Muscle of back (tissue), 11 donors: Measurements from ENCODE around the gene TBC1D9. TPM values are rescaled to one million over a fixed set of nuclear protein-coding genes. Genes with fewer than 3 reads are reported as not detected.
"Not testable (repeated sequence)": the region's sequence is repeated elsewhere in the genome, so short reads cannot be mapped to it uniquely, and the experiment has no call there.

ENCODE experiments used
- DNase-seq, 3 donors: peaks; one replicate each; pipeline versions ENCODE4 v3.0.0 to v3.0.0-alpha.2; 2013
- polyA plus RNA-seq, 10 donors: library from polyadenylated mRNA; unstranded; fragments of 120-200 nt; gene quantifications; one replicate each; pipeline ENCODE4 v1.2.1, GENCODE V29; 2013; ENCODE audit not compliant: insufficient read length in 10 of 10

The TBC1D9 gene
- polyA plus RNA-seq, 10 donors = 15.9 to 22.7 (median 18.6) TPM

DNA sequence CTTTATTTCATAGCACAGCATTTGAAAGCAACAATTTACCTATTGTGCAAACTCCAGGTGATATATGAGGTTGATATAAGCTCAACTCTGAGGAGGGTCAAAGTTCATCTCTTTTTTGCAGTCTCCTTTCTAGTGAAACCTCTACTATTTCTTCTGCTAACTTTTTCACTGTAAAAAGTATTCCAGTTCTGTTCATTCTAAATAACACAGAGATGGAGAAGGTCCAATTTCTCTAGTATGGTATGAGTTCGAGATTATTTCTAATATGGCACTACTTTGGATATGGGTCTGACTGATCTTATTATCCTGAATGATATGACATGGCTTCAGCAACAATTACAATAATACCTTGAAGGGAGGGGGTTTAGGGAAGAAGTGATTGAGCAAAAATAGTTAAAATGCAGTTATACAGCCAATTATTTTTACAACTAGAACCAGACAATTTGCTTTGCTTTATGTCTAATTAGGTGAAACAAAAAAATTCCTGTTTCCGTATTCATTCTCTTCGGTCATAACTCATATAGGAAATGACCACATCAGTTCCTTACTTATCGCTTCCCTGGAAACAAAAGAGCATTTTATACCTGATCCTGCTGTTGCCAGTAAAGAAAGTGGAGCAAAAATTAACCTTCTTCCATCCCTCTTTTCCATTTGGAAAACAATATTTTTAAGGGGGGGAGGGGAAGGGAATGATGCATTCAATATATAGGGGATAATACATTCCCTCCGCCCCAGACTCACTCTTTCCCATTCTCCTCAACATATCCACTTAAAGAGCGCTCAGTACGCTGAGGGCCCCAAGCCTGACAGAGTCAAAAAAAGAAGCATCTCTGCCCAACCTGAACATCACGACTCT, 1.0 kb downstream of the TBC1D9 start:
- peak in 1 of 3 donors; percentile 54 for DNase-seq

DNA sequence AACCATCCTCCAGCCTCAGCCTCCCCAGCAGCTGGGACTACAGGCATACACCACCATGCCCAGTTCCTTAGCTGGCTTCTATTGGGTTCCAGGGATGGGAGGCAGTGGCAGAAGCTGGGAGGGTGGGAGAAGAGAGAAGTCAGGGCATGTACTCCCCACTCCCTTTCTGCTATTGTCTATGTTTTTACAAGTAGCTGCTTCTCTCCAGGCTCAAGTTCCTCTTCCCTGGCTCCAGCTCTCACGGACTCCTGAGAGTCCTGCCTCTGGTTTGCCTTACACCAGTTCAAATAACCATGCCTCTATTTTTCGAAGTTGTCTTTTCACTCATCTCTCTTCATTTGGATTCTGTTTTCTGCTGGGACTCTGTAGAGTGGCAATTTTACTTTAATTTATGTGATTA, 2.9 kb downstream of the TBC1D9 start:
- DNase-seq = no peak

DNA sequence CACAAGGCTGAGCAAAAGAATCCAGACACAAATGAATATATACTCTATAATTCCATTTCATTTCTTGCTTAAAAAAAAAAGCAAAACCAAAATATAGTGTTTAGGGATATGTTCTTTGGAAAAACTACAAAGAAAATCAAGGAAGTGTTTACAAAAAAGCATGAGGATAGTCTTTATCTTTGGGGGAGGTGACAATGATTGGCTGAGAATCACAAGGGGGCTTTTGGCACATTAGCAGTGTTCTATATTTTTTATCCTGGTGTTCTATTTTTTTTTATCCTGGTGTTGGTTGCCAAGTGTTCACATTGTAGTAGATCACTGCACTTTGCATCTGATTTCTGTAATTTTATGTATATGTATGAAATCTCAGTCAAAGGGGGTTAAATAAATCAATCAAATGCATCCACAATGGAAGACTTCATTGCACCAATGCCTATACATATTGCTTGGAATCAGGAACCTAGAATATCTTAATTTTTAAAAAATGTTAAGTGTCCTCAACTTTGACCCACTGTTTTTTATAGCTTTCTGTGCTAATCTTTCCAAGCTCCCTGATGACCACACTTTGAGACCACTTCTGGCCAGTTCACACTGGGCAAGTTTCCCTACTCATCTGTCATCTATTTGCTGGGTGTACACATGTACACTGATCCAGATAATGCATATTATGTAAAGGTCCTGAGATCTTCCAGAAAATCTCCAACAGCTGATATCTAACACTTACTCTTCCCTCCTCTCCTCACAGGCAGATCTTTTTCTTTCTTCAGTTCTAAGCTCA, 3.7 kb downstream of the TBC1D9 start:
- DNase-seq = peak in 1 of 3 donors; percentile 30

DNA sequence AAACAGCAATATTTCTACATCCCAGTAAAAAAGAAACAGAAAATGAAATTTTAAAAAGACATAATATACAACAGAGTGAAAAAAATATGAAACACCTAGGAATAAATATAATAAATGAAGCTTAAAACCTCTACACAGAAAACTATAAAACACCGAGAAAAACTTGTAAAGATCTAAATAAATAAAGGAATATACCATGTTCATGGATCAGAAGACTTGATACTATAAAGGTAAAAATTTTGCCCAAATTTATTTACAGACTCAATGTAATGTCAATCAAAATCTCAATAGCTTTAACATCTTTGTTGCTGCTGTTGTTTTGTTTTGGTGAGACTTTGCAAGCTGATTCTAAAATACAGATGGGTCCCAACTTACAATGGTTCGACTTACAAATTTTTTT, 5.7 kb downstream of the TBC1D9 start:
- no peak for DNase-seq

DNA sequence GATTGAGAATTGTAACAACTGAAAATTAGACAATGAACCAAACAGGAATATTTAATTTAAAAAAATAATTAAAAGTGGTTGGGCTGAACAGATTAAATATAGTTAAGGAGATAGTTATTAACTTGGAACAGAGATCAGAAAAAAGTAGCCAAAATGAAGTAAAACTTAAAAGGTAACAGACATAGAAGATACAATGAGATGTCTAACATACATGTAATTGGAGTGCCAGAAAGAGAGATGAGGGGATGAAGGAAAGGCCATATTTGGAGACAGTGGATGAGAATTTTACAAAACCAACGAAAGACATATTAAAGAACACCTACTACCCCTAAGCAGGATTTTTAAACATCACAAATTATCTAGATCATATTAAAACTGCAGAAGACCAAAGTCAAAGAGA, 8.0 kb downstream of the TBC1D9 start:
- DNase-seq = no peak

DNA sequence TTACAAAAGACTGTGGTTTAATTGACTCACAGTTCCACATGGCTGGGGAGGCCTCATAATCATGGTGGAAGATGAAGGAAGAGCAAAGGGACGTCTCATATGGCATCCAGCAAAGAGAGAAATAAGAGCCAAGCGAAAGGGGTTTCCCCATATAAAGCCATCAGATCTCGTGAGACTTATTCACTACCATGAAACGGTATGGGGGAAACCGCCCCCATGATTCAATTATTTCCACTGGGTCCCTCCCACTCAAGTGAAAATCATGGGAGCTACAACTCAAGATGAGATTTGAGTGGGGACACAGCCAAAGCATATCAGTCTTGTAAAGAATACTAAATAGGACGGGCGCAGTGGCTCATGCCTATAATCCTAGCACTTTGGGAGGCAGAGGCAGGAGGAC, 9.6 kb downstream of the TBC1D9 start:
- DNase-seq = not testable (repeated sequence)

DNA sequence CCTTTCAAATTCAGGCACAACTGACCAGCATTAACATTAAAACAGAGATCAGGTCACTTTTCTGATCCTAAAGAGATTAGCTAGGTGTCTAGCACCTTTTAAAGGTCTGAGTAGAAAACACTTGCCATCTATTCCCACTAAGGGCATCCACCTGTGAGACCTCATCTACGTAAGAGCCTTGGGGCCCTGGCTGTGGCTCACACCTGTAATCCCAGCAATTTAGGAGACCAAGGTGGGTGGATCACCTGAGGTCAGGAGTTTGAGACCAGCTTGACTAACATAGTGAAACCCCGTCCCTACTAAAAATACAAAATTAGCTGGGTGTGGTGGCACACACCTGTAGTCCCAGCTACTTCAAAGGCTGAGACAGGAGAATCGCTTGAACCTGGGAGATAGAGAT, 11.8 kb downstream of the TBC1D9 start:
- no peak for DNase-seq

DNA sequence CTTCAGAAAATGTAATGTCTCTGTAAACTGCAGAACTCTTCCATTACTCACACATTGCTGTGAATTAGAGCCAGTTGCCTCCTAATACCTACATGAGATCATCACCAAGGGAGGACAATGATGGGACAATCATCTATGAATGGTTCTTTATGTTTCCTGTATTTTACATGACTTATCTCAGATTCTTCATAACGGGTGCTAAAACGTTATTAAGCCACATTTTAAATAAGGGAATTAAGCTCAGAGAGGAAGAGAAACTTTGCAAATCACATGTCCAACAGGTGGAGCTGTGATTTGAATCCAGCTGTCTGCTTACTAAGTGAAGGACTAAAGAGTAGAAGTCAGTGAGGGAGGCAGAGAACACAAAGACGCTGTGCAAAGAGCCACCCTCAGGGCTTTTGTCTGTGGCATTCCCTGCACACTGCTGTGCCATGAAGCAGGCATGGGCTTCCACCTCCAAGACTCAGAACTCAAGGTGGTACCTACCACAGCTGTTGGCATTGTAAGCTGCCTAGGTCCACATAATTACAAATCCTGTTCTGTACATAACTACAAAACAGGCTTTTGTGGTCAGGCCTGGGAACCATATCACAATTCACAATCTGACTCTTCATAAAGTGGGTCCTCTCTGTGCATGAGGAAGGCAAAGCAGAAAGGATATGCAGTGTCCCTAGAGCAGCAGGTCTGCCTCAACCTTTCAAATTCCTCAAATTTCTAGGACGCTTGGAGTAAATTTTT, 12.8 kb downstream of the TBC1D9 start:
- DNase-seq = peak in 1 of 3 donors; percentile 53

DNA sequence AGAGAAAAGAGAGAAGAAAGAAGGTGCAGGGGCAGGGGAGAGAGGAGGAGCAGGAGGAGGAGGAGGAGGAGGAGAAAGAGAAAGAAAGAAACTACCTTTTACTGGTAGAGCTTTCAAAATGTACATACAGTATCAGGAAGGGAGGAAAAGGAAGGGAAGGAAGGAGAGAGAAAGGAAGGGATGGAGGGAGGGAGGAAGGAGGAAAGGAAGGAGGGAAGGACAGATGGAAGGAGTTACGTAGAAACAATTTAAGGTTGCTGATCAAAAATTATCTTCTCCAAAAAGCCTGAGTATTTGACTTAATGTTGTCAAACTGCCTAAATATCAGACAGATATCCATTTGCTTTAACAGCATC, 13.4 kb downstream of the TBC1D9 start:
- no peak for DNase-seq

DNA sequence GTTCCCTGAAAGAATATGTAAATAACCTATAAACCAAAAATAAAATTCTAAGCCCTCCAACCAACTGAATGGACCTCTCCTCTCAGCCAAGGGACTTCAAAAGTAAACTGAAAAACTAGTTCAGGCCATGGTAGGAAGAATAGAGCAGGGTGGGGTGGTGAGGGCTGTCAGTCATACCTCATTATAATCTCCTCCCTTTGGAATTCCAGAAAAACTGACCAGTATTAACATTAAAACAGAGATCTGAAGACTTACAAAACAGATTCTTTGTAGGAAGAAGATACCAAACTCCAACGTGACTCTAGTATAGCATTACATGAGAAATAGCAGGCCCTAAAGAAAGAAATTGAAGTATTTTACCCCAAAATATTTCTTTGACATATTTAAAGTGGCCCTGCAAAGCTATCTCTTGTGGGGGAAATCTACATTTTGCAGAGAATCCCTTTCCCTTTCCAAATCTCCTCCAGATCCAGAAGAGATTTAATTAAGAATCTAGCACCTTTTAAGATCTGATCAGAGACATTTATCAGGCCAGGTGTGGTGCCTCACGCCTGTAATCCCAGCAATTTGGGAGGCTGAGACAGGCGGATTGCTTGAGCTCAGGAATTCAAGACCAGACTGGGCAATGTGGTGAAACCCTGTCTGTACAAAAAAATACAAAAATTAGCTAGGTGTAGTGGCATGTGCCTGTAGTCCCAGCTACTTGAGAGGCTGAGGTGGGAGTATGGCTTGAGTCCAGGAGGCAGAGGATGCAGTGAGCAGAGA, 15.1 kb downstream of the TBC1D9 start:
- DNase-seq = no peak

DNA sequence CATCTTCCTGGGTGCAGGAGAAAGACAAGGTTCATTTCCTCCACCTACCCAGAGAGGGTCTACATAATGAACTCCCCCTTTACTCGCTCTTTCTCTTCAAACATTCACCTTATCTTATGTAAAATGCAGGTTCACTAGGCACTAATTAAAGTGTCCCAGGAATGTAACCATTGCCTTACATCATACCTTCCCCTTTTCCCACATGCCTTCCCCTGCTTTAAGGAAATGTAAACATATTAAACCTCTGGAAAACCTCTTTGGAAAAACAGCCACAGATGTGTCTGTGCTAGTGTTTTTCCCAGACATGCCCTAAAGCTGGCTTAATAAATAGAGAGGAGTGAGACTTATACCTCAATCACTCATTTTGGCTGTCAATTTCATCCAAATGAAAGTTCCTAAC, 15.8 kb downstream of the TBC1D9 start:
- DNase-seq = no peak

DNA sequence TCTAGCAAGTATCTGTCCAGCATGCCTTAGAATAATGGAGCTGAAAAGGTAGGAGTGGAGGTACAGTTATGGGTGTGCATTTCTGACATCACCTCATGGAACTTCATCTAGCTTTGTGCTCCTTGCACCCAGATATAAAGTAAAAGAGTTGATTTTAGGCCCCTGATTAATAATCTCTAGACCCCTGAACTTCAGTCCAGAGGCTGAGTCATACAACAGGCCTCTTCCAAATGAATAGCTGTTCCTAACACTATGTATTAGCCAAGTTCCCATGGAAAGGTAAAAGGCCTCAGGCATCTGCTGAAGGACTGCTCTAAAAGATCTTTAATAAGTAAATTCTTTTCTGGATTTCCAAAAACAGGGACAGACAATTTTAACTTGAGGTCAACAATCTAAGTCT, 16.2 kb downstream of the TBC1D9 start:
- no peak for DNase-seq

DNA sequence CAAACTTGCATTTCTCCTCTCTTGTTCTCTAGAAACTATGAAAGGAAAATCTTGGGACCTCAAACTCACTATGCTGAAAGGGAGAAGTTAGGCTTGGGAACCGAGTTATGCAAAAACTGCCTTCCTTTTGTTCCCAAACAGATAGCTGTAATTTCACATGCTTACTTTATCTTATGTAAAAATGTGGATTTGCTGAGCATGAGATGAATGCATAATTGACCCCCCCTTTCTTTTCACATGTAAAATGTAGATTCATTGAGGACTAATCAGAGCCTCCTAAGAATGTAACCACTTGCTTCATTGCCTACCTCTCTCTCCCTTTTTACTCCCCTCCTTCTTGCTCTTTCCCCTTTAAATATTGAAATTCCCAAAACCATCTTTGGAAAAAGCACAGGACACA, 18.0 kb downstream of the TBC1D9 start:
- no peak for DNase-seq

DNA sequence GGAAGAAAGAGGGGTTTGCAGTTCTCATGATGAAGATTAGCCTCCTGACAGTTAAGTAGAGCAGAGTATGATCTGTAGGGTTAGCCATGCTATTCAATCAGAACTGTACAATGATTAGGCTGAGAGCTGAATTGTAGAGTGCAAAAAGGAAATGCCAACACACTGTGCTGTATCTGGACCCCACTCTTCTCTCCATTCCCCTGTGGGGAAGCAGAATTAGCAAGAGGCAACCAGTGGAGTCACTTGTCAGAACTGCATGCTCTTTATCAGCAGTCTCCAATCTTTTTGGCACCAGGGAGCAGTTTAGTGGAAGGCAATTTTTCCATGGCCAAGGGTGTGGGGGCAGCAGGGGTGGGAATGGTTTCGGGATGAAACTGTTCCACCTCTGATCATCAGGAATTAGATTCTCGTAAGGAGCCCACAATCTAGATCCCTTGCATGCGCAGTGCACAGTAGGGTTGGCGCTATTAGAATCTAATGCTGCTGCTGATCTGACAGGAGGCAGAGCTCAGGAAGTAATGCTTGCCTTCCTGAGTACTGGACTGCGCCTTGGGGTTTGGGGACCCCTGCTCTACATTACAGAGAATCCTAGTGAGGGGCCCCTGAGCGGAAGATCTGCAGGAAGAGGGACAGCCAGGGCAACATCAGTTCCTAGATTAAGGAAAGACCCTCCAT, 19.4 kb downstream of the TBC1D9 start:
- no peak for DNase-seq

DNA sequence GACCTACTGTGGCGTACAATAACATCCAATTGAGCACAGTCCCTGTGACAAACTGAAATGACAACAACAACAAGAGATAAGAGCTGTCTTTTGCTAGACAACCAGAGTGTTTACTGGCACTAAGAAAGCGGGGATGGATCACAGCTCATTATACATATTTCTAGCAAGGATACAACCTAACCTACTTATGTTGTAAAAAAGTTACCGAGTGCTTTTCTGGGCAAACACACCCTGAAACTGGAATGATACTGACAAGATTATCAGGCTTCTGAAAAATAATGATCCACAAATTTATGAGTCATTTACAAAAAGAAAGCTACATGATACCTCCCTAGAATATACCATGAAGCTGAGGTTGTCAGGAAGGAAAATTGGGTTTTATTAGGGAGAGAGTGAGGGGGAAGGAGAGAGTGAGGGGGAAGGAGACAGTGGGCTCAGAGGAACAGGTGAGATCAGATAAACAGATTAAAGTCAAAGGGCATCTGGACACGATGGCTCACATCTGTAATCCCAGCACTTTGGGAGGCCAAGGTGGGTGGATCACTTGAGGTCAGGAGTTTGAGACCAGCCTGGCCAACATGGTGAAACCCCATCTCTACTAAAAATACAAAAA, 20.3 kb downstream of the TBC1D9 start:
- DNase-seq = no peak

DNA sequence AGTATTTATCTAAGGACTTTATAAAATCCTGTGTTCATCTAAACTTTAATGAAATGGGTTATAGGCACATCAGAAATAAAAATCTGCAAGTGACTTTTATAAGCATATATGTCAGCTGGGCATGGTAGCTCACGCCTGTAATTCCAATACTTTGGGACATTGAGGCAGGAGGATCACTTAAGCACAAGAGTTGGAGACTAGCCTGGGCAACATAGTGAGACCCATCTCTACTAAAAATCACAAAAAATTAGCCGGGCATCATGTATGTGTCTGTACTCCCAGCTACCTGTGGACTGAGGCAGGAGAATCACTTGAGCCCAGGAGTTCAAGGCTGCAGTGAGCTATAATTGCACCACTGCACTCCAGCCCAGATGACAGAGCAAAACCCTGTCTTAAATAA, 20.9 kb downstream of the TBC1D9 start:
- no peak for DNase-seq

DNA sequence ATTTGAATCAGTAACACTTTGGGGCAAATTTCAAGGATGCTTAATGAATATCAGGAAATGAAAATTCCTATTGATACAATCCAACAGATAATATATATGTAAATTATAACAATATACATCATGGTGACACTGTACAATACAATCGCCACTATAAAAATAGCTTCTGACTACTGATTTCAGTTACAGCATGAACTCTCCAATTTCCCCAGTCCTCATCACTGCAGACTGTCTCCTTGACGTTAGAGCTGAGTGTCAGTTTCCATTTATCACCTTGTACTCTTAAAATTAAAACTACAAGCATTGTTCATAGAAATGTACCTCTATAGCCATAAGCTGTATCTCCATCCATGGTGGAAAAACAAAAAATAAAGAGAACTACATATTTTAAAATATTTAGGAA, 23.4 kb downstream of the TBC1D9 start:
- no peak for DNase-seq

DNA sequence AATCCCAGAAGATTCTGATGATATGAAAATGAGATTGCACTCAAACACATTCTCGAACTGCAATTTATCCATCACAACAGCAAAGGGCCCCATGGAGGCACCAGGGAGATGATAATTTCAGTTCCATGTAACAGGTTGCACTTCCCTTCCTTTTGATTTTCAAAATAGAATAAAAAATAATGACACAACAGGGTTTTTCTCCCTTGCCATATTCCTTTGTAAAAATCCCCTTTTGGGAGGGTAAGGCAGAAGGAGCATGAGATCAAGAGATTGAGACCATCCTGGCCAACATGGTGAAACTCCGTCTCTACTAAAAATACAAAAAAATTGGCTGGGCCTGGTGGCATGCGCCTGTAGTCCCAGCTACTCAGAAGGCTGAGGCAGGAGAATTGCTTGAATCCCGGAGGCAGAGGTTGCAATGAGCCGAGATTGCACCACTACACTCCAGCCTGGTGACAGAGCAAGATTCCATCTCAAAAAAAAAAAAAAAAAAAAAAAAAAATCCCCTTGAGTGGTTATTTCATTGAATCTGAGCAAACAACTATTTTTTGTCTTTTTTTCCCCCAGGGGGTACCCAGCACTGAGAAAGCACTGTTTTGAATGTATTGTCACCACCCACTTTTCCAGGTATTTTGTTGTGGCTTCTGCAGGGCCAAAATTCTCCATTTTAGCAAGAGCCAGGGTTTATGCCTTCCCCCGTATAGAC, 26.7 kb downstream of the TBC1D9 start:
- no peak for DNase-seq

DNA sequence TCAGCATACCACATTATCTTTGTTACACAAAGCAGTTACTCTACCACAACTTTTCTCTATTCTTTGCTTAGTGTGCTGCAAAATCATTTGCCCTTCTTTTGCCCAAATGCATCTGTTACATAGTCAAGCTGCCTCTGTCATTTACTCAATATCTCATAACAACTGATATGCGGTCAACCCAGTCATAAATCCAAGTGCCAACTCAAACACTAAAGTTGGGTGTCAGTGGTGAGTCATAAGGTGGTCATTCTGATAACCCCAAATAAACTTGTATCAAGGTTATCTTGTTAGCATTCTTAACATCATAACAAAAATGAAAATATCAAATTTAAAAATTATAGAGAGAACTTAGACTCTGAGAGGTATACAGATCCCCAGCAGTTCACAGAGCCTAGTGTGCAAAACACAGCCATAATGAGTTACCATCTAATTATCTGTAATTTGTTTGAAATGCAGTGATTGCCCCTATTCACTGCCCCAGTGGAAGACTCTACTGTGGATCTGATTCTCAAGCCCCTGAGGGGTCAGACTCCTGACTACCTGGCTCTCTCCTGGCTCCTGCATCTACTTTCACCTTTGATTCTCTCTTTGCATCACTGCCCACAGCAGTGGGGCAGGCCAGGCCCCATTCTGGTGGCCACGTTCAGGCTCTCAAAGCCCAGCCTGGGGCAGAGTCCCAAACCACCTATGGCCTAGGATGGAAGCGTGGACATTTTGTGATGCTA, 29.2 kb downstream of the TBC1D9 start:
- DNase-seq = no peak
